ENCODE measurements around the gene HDGFL3.

- TF ChIP-seq EZH2phosphoT487 (IDR thresholded peaks at IDR 0.05; ENCODE audit: low read depth): no peak
- TF ChIP-seq CTCF (IDR thresholded peaks at IDR 0.05; ENCODE audit: low read depth, low read length): no peak
These were observed 13.9 kb downstream of the HDGFL3 start for GRCh38 chr15:83193721-83194120.

All from OCI-LY3 (cell line).